CD4-positive, alpha-beta memory T cell (primary cell): Measurements from ENCODE around the gene KRT15. TPM values are rescaled to one million over a fixed set of nuclear protein-coding genes. Genes with fewer than 3 reads are reported as not detected.

ENCODE experiments used
- CTCF ChIA-PET: fragments of 350-600 bp; sonication (Branson Sonifier 250); formaldehyde crosslinking; loops from one replicate; lab custom pipeline; 2021; ENCODE audit warnings: inconsistent platforms; ENCODE audit not compliant: partially characterized antibody; lab: Charles Lee
- POLR2A ChIA-PET: fragments of 350-600 bp; sonication (Branson Sonifier 250); formaldehyde crosslinking; loops from one replicate; lab custom pipeline; 2021; ENCODE audit not compliant: partially characterized antibody; lab: Charles Lee
- DNase-seq, 5 donors: peaks; one replicate each; pipeline versions ENCODE4 v3.0.0 to v3.0.0-alpha.2; 2020 to 2022; ENCODE audit warnings: mixed read lengths in 1 of 5
- H3K27ac ChIP-seq: one replicate; pipeline ENCODE4 v1.7.0; 2013; ENCODE audit warnings: low read depth, low read length
- H3K27me3 ChIP-seq: 2 replicates; pipeline ENCODE4 v1.7.0; 2013; ENCODE audit warnings: mild to moderate bottlenecking, low read length, moderate library complexity; ENCODE audit not compliant: insufficient read depth
- H3K36me3 ChIP-seq: 2 replicates; pipeline ENCODE4 v1.7.0; 2013; ENCODE audit warnings: mild to moderate bottlenecking, low read length, moderate library complexity; ENCODE audit not compliant: insufficient read depth
- H3K4me1 ChIP-seq: 2 replicates; pipeline ENCODE4 v1.7.0; 2013; ENCODE audit warnings: mild to moderate bottlenecking, low read length, moderate library complexity; ENCODE audit not compliant: insufficient read depth
- H3K4me3 ChIP-seq, 2 donors: one replicate each; pipeline ENCODE4 v1.7.0; 2013; ENCODE audit warnings: low read length in 2 of 2, mild to moderate bottlenecking in 1 of 2
- H3K9me3 ChIP-seq, 2 donors: one replicate each; pipeline ENCODE4 v1.7.0; 2013; ENCODE audit warnings: low read length in 2 of 2, control low read depth in 1 of 2; ENCODE audit not compliant: control insufficient read depth in 1 of 2
- H3K27ac Mint-ChIP-seq, 7 donors: one replicate each; pipeline ENCODE4 v1.8.0; 2020 to 2021; ENCODE audit warnings: mixed read lengths in 7 of 7, mild to moderate bottlenecking in 6 of 7, inconsistent platforms in 3 of 7, moderate library complexity in 3 of 7
- H3K27me3 Mint-ChIP-seq, 2 donors: one replicate each; pipeline ENCODE4 v1.8.0; 2020 to 2021; ENCODE audit warnings: mixed read lengths in 2 of 2
- H3K36me3 Mint-ChIP-seq, 2 donors: one replicate each; pipeline ENCODE4 v1.8.0; 2020 to 2021; ENCODE audit warnings: mixed read lengths in 2 of 2, inconsistent platforms in 1 of 2, mild to moderate bottlenecking in 1 of 2
- H3K4me1 Mint-ChIP-seq, 4 donors: one replicate each; pipeline ENCODE4 v1.8.0; 2020 to 2021; ENCODE audit warnings: mixed read lengths in 4 of 4, mild to moderate bottlenecking in 1 of 4
- H3K4me3 Mint-ChIP-seq, 8 donors: one replicate each; pipeline ENCODE4 v1.8.0; 2020 to 2021; ENCODE audit warnings: mixed read lengths in 8 of 8, mild to moderate bottlenecking in 7 of 8, moderate library complexity in 6 of 8, inconsistent platforms in 3 of 8
- H3K9me3 Mint-ChIP-seq, 8 donors: one replicate each; pipeline ENCODE4 v1.8.0; 2020 to 2021; ENCODE audit warnings: mixed read lengths in 8 of 8, mild to moderate bottlenecking in 5 of 8, inconsistent platforms in 3 of 8, moderate library complexity in 1 of 8
- intact Hi-C: fragments of 100-400 bp; cut with micrococcal nuclease; formaldehyde crosslinking; loops from one replicate; pipeline ENCODE4 v1.15.1; 2023
- polyA plus RNA-seq, 2 donors: library from polyadenylated mRNA; unstranded; fragments of 300-500 nt; fragmentation: Illumina TruSeq; gene quantifications; one replicate each; pipeline ENCODE4 v1.2.3, GENCODE V29; 2021
- total RNA-seq, 2 experiments: library from RNA; stranded (reverse); gene quantifications; one replicate each; pipeline ENCODE4 v1.2.3, GENCODE V29; 2021

The KRT15 gene
- total and polyA plus RNA-seq, 4 experiments from 2014 or later = not detected

DNA sequence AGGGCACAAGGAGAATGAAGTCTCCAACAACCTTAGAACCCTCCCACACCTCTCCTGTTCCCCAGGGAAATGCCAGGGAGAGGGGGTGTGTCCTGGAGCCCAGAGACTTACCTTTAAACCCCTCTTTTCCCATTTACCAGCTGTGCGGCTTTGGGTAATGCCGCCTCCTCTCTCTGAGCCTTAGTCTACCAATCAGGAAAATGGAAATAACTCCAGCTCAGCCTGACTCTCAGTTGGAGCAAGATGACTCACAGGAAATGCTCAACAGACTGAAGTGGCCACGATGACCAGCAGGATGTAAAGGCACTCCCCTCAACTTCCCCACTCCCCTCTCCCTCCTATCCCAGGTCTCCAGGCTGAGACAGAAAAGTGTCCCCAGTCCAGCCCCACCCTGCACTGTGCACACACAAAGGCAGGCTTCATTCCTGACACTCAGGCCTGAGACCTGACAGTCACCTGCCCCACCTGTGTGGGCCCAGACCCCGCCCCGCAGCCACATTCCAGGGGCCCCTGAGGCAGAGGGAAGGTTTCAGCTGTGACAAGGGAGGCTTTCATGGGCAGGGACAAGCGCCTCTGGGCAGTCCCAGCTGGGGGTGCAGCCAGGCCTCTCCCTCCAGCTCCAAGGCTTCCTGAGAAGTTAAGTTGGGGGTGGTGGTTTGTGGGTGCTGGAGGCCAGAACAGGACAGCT is 3.0 kb upstream of the KRT15 start:
- H3K36me3 ChIP-seq = no peaks in the 10 kb centered on the region
- Mint-ChIP-seq H3K9me3 (no peaks in the 10 kb centered on the region), H3K27ac (no peak overlapping the region), H3K36me3 (no peaks in the 10 kb centered on the region), H3K4me1 (peaks cover 0 to 4% (median 0%) of the 10 kb centered on the region in 4 donors), H3K27me3 (peaks cover 7% of the 10 kb centered on the region in 2 donors), H3K4me3 (no peak overlapping the region)
- H3K4me1 ChIP-seq = no peaks in the 10 kb centered on the region
- no peak for DNase-seq
- H3K9me3 ChIP-seq = no peaks in the 10 kb centered on the region
- no peak overlapping the region for H3K27ac ChIP-seq
- ChIA-PET POLR2A (no interaction called here), CTCF (no interaction called here)
- peaks cover 1% of the 10 kb centered on the region for H3K27me3 ChIP-seq
- intact Hi-C loops = no loop called here
- no peak overlapping the region for H3K4me3 ChIP-seq

DNA sequence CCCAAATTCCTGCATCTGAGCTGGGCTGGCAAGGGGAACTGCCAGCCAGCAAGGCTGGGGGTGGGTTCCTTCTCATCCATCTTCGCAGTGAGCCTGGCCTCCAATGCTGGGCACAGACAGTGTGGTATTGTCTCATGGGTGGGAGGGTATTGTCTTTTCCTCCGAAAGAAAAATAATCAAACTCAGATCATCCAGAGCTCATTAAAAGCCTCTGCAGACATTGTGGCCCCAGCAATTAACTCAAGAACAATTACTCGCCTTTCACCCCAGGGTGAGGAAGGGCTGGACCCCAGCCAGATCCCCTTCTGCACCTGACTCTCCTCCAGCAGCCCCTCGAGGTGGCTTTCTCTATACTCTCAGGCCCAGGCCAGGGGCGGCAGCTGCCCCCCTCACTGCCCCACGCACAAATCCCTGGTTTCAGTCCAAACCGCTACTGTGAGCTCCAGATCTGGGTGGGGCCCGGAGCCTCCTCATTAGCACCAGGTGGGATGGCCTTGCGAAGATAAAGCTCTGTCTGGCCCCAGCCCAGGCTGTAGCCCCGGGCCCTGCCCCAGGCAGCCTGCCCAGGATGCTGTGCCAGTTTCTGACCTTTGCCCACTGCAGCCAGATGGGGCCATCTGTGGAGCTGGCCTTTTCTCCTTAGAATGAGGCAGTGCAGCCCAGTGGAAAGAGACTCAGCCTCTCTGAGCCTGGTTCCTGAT is 2.3 kb upstream of the KRT15 start:
- Mint-ChIP-seq H3K4me3 (no peak overlapping the region), H3K36me3 (no peaks in the 10 kb centered on the region), H3K9me3 (peaks cover 0 to 1% (median 0%) of the 10 kb centered on the region in 8 donors), H3K27me3 (peaks cover 4 to 7% of the 10 kb centered on the region in 2 donors), H3K4me1 (peaks cover 0 to 4% (median 0%) of the 10 kb centered on the region in 4 donors), H3K27ac (no peak overlapping the region)
- H3K27me3 ChIP-seq = no peaks in the 10 kb centered on the region
- intact Hi-C loops = no loop called here
- no peak overlapping the region for H3K27ac ChIP-seq
- no peak overlapping the region for H3K4me3 ChIP-seq
- no peak for DNase-seq
- H3K9me3 ChIP-seq = no peaks in the 10 kb centered on the region
- H3K4me1 ChIP-seq = no peaks in the 10 kb centered on the region
- ChIA-PET CTCF (interaction anchor here (1.0 kb wide), 1 partner anchor 28 kb away, joined by 3 read pairs; no protein-coding TSS in a partner anchor), POLR2A (no interaction called here)
- no peaks in the 10 kb centered on the region for H3K36me3 ChIP-seq

DNA sequence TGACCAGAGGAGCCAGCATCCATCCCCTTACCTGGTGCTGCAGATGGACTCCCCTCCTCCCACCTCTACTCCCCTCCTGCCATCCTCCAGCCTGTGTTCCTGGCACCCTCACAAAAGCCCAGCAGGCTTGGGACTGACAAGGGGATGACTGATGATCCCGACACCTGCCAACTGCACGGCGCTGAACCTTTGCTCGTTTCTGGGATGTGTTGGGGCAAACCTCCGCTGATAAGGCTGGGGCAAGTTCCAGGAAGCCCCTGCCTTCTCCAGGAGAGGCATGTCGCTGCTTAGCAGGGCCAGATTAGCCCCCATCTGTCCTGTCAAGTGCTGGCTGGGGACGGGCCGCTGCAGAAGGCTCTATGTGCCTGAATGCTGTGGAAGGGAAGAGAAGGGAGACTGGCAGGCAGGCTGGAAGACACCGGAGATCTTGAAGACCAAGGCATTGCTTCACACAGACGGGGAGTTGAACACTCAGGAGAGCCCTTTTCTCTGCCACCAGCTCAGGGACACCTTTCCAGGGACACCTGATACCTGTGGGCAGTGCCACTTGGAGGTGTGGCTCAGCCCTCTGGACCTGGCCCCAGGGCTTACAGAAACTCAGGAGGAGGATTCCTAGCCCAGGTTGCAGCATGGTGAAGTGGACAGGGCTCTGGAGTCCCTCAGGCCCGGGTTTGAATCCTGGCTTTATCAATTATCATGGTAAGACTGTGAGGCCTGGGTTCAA is 973 bp upstream of the KRT15 start:
- H3K4me3 Mint-ChIP-seq = no peak overlapping the region
- no peak for DNase-seq
- Histone ChIP-seq H3K4me3 (no peak overlapping the region), H3K9me3 (no peaks in the 10 kb centered on the region), H3K27me3 (no peaks in the 10 kb centered on the region), H3K27ac (no peak overlapping the region), H3K36me3 (no peaks in the 10 kb centered on the region), H3K4me1 (no peaks in the 10 kb centered on the region)
- no peaks in the 10 kb centered on the region for H3K4me1 Mint-ChIP-seq
- POLR2A ChIA-PET = no interaction called here
- peaks cover 2 to 4% of the 10 kb centered on the region in 2 donors for H3K27me3 Mint-ChIP-seq
- peak overlapping the region in 1 of 7 donors; percentile 44 for H3K27ac Mint-ChIP-seq
- intact Hi-C loops = no loop called here
- H3K36me3 Mint-ChIP-seq = no peaks in the 10 kb centered on the region
- peaks cover 0 to 1% (median 0%) of the 10 kb centered on the region in 8 donors for H3K9me3 Mint-ChIP-seq
- CTCF ChIA-PET = no interaction called here

DNA sequence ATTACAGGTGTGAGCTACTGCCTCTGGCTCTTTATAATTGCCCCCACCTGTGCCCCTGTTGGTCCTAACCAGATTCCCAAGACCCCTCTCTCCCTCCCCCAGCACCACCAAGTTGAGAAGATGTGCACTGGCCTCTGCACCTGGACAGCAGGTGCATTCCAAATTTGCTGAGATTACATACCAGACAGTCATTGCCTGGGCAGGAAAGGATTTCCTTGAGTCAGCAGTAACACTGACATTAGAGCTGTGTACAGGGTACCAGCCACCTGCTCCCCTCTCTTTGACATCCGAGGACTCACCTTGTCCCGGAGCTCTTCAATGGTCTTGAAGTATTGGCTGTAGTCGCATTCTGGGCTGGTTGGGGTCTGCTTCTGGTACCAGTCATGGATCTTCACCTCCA is 659 bp downstream of the KRT15 start:
- intact Hi-C loops = no loop called here
- Mint-ChIP-seq H3K36me3 (no peaks in the 10 kb centered on the region), H3K9me3 (peaks cover 0 to 1% (median 0%) of the 10 kb centered on the region in 8 donors), H3K27me3 (peaks cover 2 to 4% of the 10 kb centered on the region in 2 donors), H3K4me3 (no peak overlapping the region), H3K4me1 (no peaks in the 10 kb centered on the region), H3K27ac (no peak overlapping the region)
- DNase-seq = no peak
- Histone ChIP-seq H3K9me3 (no peaks in the 10 kb centered on the region), H3K4me1 (no peaks in the 10 kb centered on the region), H3K27ac (no peak overlapping the region), H3K4me3 (no peak overlapping the region), H3K27me3 (no peaks in the 10 kb centered on the region), H3K36me3 (no peaks in the 10 kb centered on the region)
- ChIA-PET POLR2A (no interaction called here), CTCF (no interaction called here)

DNA sequence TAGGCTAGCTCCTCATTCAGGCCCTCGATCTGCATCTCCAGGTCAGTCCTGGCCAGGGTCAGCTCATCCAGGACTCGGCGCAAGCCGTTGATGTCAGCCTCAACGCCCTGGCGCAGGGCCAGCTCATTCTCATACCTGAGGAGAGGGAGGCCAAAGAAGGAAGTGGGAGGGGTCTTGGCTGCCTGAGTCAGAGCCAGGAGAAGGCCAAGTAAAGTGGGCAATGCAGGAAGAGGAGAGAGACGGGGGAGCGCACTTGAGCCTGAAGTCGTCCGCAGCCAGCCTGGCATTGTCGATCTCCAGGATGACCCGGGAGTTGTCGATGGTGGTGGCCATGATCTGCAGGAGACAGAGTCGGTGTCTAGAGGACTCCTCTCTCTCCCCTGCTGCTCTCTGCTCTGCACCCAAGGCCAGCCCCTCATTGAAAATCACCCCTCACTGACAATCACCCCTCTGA is 1.8 kb downstream of the KRT15 start:
- CTCF ChIA-PET = interaction anchor here (1.5 kb wide), 1 partner anchor 32 kb away, joined by 3 read pairs; no protein-coding TSS in a partner anchor
- Mint-ChIP-seq H3K36me3 (no peaks in the 10 kb centered on the region), H3K9me3 (peaks cover 0 to 1% (median 0%) of the 10 kb centered on the region in 8 donors), H3K4me1 (no peaks in the 10 kb centered on the region), H3K4me3 (no peak overlapping the region), H3K27me3 (peaks cover 2 to 4% of the 10 kb centered on the region in 2 donors), H3K27ac (no peak overlapping the region)
- no peaks in the 10 kb centered on the region for H3K36me3 ChIP-seq
- no peaks in the 10 kb centered on the region for H3K9me3 ChIP-seq
- H3K27ac ChIP-seq = no peak overlapping the region
- H3K4me3 ChIP-seq = no peak overlapping the region
- no peak for DNase-seq
- POLR2A ChIA-PET = no interaction called here
- intact Hi-C loops = no loop called here
- no peaks in the 10 kb centered on the region for H3K4me1 ChIP-seq
- no peaks in the 10 kb centered on the region for H3K27me3 ChIP-seq

DNA sequence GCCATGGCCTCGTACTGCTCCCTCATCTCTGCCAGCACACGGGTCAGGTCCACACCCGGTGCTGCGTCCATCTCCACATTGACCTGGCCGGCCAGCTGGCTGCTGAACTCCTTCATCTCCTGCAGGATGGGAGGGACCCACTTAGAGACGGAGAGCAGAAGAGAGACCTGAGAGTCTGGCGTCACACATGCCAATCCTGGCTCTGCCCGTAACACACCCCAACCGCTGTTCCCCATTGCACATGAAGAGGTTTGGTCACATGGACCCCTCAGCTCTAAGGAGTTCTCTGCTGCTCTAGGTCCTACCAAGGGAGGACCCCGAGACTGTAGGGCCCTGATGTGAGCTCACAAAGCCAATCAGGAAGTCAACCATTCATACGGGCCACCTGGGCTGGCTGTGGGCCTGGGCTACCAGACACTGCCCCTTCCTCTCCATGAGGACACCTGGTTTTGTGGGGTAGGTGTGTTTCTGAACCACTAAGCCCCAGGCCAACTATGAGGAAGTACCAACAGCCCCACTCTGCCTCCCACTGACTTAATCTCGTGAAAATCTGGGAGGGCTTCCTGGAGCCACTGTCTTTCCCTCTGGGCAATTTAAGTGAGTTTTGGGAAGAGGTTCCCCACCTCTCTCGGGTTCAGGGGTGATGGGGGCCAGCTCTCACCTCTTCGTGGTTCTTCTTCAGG is 2.4 kb downstream of the KRT15 start:
- no peak overlapping the region for H3K4me3 Mint-ChIP-seq
- Histone ChIP-seq H3K36me3 (no peaks in the 10 kb centered on the region), H3K9me3 (no peaks in the 10 kb centered on the region), H3K4me1 (no peaks in the 10 kb centered on the region), H3K4me3 (no peak overlapping the region), H3K27me3 (no peaks in the 10 kb centered on the region), H3K27ac (no peak overlapping the region)
- ChIA-PET POLR2A (no interaction called here), CTCF (interaction anchor here (1.5 kb wide), 1 partner anchor 33 kb away, joined by 3 read pairs; no protein-coding TSS in a partner anchor)
- peaks cover 0 to 1% (median 0%) of the 10 kb centered on the region in 8 donors for H3K9me3 Mint-ChIP-seq
- no peak overlapping the region for H3K27ac Mint-ChIP-seq
- DNase-seq = no peak
- peaks cover 2 to 4% of the 10 kb centered on the region in 2 donors for H3K27me3 Mint-ChIP-seq
- no peaks in the 10 kb centered on the region for H3K4me1 Mint-ChIP-seq
- intact Hi-C loops = no loop called here
- no peaks in the 10 kb centered on the region for H3K36me3 Mint-ChIP-seq
